ENCODE data around the gene TBX2. TPM values are rescaled to one million over a fixed set of nuclear protein-coding genes. Genes with fewer than 3 reads are reported as not detected.
A peak's percentile ranks its signal among the peaks of the same experiment; 100 is the strongest.

TBX2 gene
- total and polyA plus RNA-seq, 7 donors: 0.99 to 5.3 (median 3.3) TPM

- H3K27me3 ChIP-seq: peaks cover 66 to 97% (median 90%) of the 10 kb centered on the region in 3 donors
- no peaks in the 10 kb centered on the region for H3K9me3 ChIP-seq
- H3K4me1 ChIP-seq: peaks cover 0 to 68% (median 65%) of the 10 kb centered on the region in 4 donors
- DNase-seq: peak; percentile 54
- no peaks in the 10 kb centered on the region for H3K36me3 ChIP-seq
- TF ChIP-seq POLR2A (IDR thresholded peaks at IDR 0.05) (no peak), EP300 (IDR thresholded peaks at IDR 0.05) (no peak), POLR2AphosphoS5 (IDR thresholded peaks at IDR 0.05) (no peak)
- TF ChIP-seq, protein P1, sequence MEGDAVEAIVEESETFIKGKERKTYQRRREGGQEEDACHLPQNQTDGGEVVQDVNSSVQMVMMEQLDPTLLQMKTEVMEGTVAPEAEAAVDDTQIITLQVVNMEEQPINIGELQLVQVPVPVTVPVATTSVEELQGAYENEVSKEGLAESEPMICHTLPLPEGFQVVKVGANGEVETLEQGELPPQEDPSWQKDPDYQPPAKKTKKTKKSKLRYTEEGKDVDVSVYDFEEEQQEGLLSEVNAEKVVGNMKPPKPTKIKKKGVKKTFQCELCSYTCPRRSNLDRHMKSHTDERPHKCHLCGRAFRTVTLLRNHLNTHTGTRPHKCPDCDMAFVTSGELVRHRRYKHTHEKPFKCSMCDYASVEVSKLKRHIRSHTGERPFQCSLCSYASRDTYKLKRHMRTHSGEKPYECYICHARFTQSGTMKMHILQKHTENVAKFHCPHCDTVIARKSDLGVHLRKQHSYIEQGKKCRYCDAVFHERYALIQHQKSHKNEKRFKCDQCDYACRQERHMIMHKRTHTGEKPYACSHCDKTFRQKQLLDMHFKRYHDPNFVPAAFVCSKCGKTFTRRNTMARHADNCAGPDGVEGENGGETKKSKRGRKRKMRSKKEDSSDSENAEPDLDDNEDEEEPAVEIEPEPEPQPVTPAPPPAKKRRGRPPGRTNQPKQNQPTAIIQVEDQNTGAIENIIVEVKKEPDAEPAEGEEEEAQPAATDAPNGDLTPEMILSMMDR (IDR thresholded peaks at IDR 0.05): no peak
- peak overlapping the region in 1 of 4 donors; percentile 91 for H3K27ac ChIP-seq
- H3K4me3 ChIP-seq: no peak overlapping the region
- 51 to 64% methylated on average over 8 of the region's 8 CpGs for WGBS, 2 donors
- intact Hi-C loops (cut with DNase I): no loop called here
These were observed 7.6 kb downstream of the TBX2 start for GRCh38 chr17:61406971-61407911.

DNA sequence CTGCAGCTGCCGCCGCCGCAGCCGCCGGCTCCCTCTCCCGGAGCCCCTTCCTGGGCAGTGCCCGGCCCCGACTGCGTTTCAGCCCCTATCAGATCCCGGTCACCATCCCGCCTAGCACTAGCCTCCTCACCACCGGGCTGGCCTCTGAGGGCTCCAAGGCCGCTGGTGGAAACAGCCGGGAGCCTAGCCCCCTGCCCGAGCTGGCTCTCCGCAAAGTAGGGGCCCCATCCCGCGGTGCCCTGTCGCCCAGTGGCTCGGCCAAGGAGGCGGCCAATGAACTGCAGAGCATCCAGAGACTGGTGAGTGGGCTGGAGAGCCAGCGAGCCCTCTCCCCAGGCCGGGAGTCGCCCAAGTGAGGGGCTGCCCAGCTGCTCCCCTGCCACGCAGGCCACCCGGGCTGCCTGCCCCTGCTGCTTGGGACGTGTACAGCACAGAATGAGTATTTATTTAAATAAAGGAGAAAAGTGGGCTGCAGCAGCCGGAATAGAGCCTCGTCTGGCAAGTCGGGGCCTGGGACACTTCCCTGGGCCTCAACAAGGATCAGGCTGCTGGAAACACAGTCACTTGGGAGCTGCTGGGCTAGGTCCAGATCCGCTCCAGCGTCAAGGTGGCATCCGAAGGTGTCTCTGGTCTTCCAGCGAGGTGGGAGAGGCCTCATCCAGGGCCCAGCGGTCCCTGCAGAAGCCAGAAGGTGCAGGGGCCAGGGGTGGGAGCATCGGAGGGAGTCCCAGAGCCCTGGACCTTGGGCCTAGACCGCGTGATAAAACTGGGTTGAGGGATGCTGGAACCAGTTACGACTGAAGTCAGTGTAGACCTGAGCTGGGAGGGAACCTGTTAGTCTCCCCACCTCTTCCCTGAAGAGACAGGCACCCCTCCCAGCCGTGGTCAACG is 8.8 kb downstream of the TBX2 start:
- Histone ChIP-seq H3K4me3 (peak overlapping the region in 1 of 4 donors; percentile 55), H3K27ac (peak overlapping the region in 1 of 4 donors; percentile 91), H3K4me1 (peaks cover 0 to 71% (median 68%) of the 10 kb centered on the region in 4 donors), H3K36me3 (no peaks in the 10 kb centered on the region), H3K27me3 (peaks cover 63 to 96% (median 83%) of the 10 kb centered on the region in 3 donors), H3K9me3 (no peaks in the 10 kb centered on the region)
- intact Hi-C loops (cut with DNase I): no loop called here
- TF ChIP-seq, protein P1 (IDR thresholded peaks at IDR 0.05): no peak
- TF ChIP-seq POLR2AphosphoS5 (IDR thresholded peaks at IDR 0.05): no peak
- TF ChIP-seq POLR2A (IDR thresholded peaks at IDR 0.05): no peak
- no peak for TF ChIP-seq EP300 (IDR thresholded peaks at IDR 0.05)
- DNase-seq: peak; percentile 61
- 22 to 29% methylated on average over 41 of the region's 41 CpGs for WGBS, 2 donors

DNA sequence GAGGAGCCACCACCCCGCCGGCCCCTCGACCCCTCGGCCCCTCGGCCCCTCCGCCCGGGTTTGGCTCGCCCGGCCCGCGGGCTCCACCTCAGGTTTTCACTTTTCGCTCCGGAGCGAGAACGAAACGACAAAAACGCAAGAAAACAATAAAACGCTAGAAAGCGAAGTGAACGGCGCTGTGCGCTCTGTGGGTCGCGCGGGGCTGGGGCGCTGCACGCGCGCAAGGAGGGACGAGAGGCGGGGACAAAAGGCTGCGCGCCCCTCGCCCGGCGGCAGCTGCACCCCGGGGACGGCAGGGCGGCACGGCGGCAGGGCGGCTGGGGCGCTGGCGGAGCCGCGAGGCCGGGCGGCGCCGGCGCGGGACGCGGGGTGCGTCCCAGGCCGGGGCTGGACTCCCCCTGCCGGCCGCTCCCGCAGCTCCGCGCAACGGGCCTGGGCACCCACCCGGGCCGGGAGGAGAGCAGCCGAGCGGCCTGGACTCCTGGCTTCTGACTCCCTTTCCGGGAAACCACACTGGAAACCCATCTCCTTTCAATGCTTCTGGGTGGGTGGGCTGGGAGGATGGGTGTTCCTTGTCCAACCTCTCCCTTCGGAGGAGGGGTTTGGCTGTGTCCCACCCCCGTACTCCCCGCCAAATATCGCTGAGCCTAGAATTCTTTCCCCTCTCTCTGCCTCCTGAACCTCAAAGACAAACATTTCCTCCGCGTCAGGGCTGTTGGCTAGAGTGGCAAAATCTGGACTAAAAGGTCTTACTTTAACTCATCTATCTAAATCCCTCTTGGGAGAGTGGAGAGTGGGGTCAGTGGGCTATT is 9.9 kb downstream of the TBX2 start:
- peaks cover 0 to 60% (median 57%) of the 10 kb centered on the region in 4 donors for H3K4me1 ChIP-seq
- intact Hi-C loops (cut with DNase I): loop anchor here (5.0 to 10.0 kb wide), 4 partner anchors 143 to 687 kb away; partner anchors contain the start of gene BRIP1
- H3K27me3 ChIP-seq: peaks cover 52 to 88% (median 72%) of the 10 kb centered on the region in 3 donors
- H3K9me3 ChIP-seq: no peaks in the 10 kb centered on the region
- DNase-seq: peak; percentile 68
- peak overlapping the region; percentile 21 to 56 (median 52) for H3K4me3 ChIP-seq
- peak overlapping the region in 3 of 4 donors; percentile 55 to 91 (median 71) for H3K27ac ChIP-seq
- no peaks in the 10 kb centered on the region for H3K36me3 ChIP-seq
- TF ChIP-seq, protein P1 (IDR thresholded peaks at IDR 0.05): peak in 1 of 4 experiments; percentile 40
- TF ChIP-seq EP300 (IDR thresholded peaks at IDR 0.05): no peak
- WGBS, 2 donors: 1% methylated on average over 73 of the region's 73 CpGs

All from sigmoid colon (tissue), 7 donors.